GM19397 (cell line): ENCODE measurements around the gene CADM2.

ENCODE experiments used
- ATAC-seq: cut with Tn5 transposase; IDR thresholded peaks from one replicate; pipeline ENCODE4 v1.9.1; 2021; ENCODE audit warnings: mild to moderate bottlenecking, moderate library complexity; ENCODE audit not compliant: unreplicated experiment

CADM2 gene

DNA sequence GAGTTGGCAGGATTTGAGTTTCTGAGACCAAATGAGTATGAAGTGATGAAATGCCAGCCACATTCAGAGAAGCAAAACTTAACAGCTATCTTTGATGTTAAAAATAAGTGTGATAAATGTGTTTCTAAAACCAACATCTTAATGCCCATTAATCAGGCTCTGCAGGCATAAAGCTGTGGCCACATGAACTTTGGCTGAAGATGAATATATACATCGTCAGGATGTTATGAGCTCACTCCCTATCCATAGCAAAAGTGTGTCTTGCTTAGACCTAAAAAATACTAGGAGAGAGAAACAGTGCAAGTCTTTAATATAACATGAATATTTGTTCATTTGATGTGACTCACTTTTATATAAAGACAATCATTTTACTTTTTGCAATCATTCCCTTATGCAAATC is 218.0 kb downstream of the CADM2 start:
- ATAC-seq: no peak

DNA sequence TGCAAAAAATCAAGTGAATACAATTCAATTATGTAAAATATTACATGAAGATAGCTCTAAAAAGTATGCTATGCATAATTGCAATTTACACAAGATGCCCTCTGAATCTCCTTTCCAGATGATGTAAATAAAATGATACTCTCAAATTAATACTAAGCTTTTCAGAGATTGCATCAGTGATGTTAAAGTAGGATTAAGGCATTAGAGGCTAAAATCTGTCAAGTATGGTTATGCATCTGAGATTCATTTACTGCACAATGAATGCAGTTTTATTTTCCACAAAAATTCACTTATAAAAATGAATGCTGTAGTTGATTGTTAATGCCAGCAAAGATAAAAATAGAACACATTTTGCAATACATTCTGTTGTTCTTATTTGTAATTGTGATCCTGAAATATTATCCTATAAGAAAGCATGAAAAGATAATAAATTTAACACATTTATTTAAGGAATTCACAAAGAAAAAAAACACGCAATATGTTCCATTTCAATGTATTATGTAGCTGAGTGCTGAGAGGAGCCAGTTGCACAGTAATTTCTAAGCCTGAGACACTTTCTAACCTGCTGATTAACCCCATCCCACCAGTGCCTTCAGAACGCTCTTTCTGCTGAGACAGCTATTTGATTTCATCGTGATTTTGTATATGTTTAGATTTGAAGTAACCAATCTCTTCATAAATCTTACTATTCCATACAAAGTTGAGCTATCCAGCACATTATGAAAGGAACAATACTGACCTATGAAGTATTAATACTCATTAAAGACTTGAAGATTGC is 224.4 kb downstream of the CADM2 start:
- no peak for ATAC-seq

DNA sequence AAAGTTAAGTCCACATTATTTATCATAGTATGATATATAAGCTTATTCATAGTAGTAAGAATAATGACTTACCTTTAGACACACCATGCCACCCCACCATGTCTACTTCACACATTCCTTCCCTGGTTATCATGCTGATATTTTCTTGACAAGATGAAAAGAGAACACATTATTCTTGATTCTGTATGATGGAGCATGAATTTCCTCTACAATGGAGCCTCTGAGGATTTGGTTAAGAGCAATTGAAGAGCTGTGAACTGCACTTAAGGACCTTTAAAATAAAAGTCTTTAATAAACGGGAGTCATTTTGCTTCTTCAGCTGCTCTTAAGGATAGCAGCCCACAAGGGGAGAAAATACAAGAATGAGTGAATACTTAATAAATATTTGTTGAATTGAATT is 226.7 kb downstream of the CADM2 start:
- ATAC-seq: no peak

DNA sequence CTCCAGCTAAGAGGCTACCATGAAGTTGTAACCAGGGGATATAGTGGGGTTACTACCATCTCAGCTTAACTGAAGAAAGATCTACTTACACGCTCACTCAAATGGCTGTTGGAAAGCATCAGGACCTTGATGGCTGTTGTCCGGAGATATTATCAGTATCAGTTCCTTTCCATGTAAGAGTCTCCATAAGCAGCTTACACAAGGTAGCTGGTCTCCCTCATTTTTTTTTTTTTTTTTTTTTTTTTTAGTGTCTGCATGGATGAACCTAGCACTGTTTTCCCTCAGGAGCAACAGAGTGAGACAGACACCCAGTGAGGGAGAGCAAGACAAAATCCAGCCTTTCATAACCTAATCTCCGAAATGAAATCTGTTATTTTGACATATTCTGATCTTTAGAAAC is 230.9 kb downstream of the CADM2 start:
- no peak for ATAC-seq

DNA sequence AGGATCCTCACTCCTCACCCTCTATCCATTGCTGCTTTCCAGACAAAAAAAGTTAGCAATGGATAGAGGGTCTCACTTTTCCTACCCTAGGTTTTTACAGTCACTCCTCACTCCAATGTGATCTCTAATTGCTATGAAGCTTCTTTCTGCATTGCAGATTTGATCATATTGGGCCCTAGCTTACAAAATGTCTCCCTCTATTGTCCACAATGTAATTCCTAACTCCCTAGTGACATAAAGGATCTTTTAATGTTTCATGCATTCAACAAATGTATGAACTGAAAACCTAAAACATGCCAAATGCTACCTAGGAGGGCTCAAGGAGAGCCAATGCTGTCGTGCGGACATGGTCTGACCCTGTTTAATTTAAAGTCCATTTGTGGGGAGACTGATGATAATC is 234.8 kb downstream of the CADM2 start:
- ATAC-seq: no peak

DNA sequence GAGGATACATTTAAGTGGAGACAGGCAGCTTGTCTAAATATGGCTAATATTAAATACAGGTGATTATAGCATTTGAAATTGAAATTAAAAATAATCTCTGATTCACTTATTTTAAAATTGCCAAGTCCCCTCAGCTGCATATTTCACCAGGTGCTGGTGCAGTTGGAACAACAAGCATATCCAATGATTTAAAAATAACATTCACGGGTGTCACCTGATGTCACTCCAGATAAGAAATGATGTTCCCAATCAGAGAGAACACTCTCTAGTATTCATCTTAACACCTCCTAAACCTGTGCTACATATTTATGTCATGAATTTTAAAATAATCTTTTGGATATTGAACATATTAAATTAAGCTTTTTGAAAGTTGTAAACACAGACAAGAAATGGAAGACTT is 249.9 kb downstream of the CADM2 start:
- ATAC-seq: no peak

DNA sequence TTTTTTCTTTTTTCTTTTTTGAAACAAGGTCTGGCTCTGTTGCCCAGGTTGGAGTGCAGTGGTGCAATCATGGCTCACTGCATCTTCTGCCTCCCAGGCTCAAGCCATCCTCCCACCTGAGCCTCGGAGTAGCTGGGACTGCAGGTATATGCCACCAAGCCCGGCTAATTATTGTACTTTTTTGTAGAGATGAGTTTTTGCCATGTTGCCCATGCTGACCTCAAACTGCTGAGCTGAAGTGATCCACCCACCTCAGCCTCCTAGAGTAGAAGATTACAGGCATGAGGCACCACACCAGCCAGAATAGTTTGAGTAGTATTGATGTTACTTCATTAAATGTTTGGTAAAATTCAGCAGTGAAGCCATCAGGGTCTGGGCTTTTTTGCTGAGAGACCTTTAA is 251.8 kb downstream of the CADM2 start:
- no peak for ATAC-seq

DNA sequence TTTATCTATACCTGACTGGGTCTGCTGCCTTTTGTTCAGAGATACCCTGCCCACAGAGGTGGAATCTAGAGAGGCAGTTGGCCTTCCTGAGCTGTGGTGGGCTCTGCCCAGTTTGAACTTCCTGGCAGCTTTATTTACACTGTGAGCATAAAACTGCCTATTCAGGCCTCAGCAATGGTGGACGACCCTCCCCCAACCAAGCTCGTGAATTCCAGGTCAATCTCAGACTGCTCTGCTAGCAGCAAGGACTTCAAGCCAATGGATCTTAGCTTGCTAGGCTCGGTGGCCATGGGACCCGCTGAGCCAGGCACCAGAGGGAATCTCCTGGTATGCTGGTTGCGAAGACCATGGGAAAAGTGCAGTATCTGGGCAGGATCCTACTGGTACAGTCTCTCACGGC is 270.2 kb downstream of the CADM2 start:
- ATAC-seq: no peak

DNA sequence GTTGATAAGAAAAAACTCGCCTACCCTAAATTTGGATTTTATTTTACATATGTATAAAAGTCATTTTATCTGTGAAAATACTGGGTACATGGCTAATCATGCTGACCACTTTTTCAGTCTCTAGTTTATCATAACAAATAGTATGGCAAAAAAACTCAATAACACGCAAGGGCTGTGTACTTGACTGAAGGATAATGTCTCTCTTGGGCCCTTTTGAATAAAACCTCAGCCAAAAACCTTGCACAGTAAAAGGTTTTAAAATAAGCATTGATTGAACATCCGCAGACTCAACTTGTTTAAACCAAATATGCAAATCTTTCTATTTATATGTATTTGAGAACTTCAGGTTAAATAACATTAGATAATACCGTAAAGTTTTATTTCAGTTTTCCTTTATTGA is 285.3 kb downstream of the CADM2 start:
- no peak for ATAC-seq

DNA sequence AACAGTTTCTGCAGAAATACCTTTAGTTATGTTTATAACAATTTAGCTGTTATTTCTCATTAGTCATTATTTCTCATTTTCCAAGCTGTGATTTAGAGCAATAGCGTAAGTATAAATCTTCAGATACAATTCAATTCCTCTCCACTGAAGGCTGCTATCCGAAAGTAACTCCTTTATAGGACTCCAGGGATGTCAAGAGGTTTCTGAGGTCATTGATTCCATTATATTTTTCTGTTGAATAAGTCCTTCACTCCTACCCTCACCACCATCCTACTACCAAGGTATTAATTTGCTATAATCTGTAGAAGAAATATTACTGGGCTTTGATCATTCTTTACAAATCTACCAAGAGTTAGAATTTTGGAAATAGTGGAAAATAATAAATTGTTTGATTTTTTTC is 285.7 kb downstream of the CADM2 start:
- no peak for ATAC-seq

DNA sequence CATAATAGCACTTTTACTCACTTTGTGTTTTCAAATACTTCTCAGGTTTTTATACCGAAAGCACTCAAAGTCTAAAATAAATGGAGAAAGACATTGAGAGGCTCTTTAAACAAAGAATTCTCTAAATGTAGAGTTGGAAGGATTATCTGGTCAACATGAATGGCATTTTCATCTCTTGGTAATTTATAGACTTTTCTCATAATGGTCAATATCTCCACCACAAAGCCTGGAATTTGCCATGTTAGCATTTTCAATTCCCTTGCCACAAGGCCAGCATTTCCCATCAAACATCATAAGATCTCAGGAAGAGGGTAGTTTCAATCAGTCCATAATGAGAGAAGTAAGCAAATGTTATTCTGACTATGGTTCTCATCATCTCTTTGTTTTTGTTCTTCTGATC is 293.0 kb downstream of the CADM2 start:
- ATAC-seq: no peak

DNA sequence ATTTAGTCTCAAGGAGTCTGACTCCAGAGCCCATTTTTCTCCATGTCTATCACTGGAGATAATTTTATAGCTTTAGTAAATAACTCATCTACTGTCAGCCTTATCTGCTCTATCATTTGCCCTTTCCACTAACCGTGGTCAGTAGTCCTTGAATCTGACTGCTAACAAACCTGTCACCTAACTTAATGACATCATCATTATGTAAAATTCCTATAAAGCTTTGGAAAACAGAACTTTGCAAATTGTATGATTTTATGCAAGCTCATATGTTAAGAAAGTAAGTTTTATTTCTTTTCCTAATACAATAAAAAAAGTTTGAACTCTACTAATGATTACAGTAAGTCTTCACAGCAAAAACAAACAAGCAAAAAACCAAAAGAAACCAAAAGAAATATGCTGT is 293.9 kb downstream of the CADM2 start:
- no peak for ATAC-seq

DNA sequence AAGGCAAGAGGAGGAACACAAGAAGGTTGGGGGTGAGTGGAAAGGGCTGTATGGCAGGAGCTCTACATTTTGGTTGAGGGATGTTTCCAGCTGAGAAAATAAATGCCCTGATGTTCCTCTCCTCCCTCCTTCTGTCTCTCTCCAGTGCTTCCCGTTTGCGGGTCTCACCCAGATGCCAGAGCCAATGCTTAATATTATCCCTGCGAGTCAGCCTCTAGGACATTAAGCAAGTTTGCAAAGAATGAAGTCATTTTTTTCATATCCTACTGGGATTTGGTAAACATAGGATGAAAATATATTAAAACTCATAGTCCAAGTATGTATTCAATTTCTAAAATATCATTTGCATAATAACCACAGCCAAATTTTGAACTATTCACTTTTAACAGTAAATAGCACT is 295.9 kb downstream of the CADM2 start:
- no peak for ATAC-seq

DNA sequence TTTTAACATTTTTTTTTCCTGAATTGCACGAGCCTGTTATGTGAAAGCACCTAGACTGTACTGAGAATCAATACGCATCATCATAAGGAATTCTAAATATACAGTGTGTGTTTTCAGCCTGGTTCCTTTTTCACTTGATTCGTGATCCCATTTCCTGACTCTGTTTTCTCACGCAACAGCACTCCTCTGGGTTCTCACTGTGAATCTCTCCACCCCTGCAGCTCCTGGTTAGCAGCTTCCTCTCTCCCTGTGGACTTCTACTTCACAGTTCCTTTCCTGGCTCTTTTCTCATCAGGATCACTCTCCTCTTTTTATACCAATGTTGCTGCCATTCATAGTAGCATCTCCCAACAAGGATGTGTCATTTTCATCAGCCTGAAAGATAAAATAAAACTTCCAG is 297.2 kb downstream of the CADM2 start:
- ATAC-seq: no peak

DNA sequence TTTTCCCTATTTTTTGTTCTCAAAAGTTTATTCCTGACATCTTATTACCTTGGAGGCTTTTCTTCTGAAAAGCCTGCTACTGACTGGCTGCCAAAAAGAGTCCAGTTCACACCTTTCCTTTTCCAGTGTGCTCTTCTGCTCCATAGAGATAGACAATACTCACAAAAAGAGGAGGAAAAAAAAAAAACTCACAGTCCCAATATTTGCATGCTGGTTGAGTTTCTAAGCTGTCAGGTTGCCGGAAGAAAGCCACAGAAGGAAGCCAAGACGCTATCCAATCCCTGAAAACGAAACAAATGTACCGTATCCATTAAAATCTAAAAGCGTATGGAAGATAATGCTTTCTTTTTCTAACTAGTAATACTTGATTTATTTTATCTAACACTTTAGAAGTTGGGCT is 299.5 kb downstream of the CADM2 start:
- ATAC-seq: no peak

DNA sequence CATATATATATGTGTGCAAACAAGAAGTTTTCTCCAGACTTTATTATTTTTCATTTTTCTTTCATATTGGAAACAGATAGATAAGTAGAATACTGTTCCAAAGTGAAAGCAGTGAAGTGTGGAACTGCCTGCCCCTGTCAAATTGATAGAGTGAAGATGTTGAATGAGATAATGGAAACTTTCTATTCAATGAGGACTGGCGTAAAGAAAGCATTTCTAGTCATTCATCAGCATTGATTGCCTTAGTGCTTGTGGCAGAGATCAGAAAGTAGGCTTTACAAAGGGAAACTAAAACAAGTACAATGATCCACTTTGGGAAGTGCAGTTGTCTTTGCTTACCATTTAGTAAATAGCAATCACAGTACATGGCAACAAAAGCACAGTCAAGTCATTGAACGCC is 300.0 kb downstream of the CADM2 start:
- no peak for ATAC-seq

DNA sequence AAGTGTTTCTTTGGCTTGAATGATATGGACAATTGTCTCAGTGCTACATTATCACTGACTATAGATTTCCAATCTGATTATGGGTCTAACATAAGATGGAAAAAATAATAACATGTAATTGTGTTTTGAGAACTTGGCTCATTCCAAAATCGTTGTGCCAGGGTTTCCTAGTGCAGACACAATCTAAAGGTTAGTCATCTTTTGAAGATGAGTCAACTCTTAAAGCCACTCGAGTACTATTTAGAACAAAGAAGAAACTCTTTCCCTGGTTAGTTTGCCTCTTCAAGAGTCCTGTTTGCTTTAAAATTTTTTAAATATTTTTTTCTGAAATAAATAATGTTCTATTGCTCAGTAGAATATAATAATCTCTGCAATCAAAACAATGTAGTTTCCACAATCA is 301.0 kb downstream of the CADM2 start:
- ATAC-seq: no peak

DNA sequence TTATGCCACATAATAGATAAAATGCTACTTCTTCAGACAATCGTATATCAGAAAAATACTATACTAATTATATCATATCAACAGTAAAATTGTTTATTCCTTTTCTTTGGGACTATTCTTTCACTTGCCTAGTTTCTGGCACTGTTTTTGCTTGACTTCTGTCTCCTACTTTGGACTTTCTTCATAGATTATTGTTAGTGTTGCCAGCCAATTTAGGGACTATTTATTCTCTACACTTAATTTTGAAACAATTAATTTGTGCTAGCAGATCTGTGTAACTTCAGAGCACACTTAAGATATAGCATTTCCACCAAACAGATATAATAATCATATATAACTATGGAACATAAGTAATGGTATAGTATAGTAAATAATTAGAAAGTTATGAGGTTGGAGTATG is 305.6 kb downstream of the CADM2 start:
- ATAC-seq: no peak

DNA sequence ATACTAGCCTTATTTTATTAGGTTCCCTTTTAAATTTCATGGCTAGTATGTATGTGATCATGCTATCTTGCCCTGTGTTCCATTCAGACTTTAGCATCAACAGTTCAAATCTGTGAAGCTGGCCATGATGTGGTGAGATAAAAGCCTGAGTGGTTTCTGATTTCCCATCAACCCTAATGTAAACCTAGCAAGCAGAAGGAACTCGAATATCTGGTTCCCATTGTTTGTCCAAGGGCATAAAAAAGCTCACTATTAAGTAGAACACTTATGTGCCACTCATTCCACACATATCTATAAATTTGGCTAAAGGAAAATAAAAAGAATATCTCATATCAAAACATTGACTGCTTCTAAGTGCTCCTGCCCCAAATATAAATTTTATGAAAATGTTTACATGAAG is 311.7 kb downstream of the CADM2 start:
- ATAC-seq: no peak

DNA sequence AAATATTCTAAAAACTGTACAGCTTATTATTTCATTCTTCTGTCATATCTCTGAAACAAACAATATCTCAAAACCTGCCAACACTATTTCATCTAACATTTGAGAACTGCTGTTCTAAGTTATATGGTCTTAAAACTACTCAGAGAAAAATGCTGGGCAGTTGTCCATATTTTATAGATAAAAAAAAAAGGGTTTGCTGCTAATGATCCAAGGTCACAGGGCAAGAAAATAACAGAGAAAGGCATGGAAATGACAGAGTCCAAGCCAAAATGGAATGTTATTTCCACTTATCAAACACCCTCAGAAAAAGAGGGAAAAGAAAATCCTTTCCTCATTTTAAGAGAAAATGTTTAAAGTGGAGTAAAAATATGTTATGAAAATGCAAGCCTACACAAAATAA is 313.1 kb downstream of the CADM2 start:
- no peak for ATAC-seq

DNA sequence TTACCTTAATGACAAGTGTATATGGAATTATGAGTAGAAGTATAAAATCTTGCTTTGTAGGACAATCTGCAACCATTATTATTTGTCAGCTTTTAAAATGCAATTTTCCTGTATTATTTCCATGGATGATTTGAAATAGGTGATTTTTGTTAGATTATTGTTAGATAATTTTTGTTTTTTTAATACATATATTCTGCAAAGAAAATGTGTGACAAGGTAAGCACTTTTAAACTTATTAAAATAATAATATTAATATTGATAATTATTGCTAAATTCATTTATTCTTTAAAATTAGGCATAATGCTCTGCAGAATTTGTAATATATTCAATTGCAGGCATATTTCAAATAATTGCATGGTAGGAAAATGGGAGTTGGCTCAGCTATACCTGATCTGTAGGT is 329.5 kb downstream of the CADM2 start:
- no peak for ATAC-seq

DNA sequence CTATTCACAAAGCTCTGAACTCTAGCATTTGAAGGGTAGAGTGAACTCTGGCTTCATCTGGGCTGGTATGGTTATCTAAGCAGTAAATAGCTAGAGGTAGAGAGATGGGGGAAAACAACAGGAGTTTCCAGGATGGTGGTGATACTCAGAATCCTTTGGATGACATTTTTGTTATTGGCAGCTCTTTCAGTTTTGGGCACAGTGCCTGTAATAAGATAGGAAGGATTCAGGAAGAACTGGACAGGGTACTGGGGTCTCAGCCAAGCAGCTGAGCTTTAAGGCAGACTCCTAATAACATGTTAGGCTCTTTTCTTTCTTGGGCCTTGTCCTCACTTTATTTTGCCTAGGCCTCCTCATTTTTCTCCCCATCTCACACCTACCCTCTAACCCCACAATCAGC is 338.5 kb downstream of the CADM2 start:
- no peak for ATAC-seq

DNA sequence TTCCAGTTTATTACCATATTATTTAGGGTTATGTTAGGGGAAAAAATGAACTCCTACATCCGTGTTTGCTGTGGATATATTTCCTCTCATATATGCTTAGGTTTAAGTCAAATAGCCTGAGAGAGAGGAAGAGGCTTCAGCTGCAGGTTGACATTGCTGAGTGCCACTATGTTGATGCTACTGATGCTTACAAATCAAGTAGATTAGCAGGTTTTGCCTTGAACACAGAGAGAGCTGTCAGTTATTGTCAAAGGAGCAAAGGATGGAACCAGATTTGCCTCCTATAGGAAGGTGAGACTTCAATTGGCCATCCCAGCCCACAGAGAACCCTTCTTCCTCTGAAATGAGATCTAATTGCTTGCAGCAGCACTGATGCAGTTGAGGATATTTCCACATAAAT is 339.2 kb downstream of the CADM2 start:
- ATAC-seq: no peak
